ENCODE data around the gene MTCH1.
"Not testable (repeated sequence)": the region's sequence is repeated elsewhere in the genome, so short reads cannot be mapped to it uniquely, and the experiment has no call there.

Gene MTCH1

DNA sequence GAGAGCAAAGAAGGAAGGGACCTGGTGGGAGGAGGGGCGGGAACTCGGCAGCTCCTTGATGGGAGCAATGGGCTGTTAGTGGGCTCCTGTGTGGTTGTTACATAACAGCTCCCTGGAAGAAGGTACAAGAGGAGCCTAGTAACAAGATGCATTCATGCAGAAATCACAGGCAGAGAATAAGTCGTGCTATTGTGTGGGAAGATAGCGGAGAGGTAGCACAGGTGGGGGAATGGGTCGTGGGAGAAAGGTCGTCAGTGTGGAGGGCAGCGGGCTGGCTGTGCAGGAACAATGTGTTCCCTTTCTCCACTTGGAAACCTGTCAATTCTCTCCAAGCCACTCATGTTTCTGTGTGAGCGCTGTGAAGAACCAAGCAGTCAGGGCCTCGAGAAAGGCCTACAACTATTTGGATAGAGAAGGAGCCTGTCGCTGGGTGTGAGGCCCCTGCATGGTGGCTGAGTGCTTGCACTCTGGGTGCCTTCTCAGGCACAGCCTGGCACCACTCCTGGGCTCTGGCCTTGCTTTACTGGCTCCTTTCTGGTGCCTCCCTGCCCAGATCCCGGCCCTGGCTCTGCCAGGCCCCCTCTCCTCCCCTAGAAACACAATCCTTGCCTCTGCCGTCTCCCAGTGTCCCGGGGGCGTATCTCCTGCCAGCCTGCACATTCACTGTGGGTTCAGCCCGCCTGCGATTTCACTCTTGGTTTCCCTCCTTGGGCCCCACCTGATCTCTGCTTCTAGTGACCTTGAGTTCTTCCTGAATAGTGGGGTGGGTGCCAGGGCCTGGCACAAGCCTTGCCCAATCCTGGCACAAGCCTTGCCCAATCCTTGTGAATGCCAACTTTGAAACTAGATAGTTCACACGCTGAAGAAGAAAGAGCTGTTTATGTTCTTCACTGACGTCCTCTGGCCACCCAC, 12.1 kb upstream of the MTCH1 start:
- DNase-seq (ENCODE audit: extremely low read depth in 1 of 2, low read depth in 1 of 2), result no peak

GRCh38 chr6:36990401-36990800, 4.4 kb upstream of the MTCH1 start:
- DNase-seq (ENCODE audit: extremely low read depth in 1 of 2, low read depth in 1 of 2), result not testable (repeated sequence)

- no peak for DNase-seq (ENCODE audit: extremely low read depth in 1 of 2, low read depth in 1 of 2)
Observed at GRCh38 chr6:36989264-36989663, 3.3 kb upstream of the MTCH1 start.

- DNase-seq (ENCODE audit: extremely low read depth in 1 of 2, low read depth in 1 of 2), result no peak
Observed at GRCh38 chr6:36986704-36987047, 680 bp upstream of the MTCH1 start.

DNA sequence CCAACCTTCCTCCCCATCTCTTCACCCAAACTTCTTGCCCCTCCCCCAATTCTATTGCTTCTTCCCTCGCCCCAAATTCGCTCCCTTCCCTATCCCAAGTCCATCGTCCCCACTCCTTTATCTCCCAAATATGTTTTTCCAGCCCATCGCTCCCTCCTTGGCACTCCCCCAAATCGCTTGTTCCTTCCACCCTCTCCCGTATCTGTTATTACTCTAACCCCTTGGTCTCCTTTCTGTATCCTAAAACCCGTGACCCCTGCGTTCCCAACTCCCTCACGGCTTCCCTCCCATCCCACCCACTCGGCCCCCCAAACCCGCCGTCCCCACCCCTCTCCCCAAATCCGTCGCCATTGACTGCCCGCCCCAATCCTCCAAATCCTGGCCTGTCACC, 584 bp downstream of the MTCH1 start:
- DNase-seq (ENCODE audit: extremely low read depth in 1 of 2, low read depth in 1 of 2), result no peak

DNA sequence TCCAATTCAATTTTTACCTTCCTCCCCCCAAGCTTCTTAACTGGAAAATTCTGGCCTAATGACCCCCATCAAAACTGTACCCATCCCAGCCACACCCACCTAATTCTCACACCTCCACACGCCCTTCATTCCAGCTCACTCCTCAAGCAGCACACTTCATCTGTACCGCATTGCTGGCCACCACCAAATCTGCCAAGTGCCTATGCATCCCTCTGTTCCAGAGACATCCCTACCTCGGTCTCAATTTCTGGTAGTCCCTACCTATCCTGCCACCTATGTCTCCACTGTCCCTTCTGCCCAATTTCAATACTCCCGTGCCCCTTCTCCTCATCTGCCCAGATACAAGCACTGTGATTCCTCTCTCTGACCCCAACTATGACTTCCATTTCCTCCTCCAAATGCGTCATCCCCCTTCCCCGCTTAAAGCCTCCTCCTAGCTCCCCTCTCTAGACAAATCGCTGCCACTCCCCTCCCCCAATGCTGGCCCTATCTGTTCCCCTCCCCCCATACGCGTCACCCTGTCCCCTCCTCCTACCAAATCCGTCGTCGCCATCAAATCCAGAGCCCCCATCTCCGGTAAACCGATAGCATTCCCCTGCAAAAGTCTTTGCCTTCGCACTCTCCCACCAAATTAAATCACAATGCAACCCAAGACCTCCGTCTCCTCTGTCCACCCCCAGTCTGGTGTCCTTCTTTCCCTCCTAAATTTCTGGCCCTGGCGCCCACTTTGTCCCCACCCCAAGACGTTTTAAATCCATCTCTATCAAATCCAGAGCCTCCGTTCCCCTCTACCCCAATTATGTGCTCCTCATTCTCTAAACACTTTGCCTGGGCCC, 1.2 kb downstream of the MTCH1 start:
- peak; percentile 24 to 48 for DNase-seq (ENCODE audit: extremely low read depth in 1 of 2, low read depth in 1 of 2)

- no peak for DNase-seq (ENCODE audit: extremely low read depth in 1 of 2, low read depth in 1 of 2)
Observed at GRCh38 chr6:36983538-36983937, 2.5 kb downstream of the MTCH1 start.

GRCh38 chr6:36980876-36981619, 4.9 kb downstream of the MTCH1 start:
- no peak for DNase-seq (ENCODE audit: extremely low read depth in 1 of 2, low read depth in 1 of 2)

- no peak for DNase-seq (ENCODE audit: extremely low read depth in 1 of 2, low read depth in 1 of 2)
Observed at GRCh38 chr6:36980129-36980528, 5.9 kb downstream of the MTCH1 start.

DNA sequence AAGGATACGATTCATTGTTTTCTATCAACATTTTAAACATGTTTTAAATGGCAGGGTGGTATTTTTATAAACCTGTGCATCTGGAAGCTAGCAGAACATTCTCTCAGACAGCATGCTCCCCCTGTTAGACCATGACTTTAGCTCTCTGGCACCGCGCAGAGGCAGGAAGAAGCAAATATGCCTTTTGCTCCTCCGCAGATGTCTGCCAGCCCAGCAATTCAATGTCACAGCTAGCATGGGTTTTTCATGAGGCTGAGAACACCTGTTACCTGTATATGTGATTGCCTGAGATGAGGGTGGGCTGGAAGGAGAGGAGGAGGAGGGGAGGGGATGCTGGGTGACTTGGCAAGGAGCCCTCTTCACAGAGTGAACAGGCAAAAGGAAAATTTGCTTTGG, 6.7 kb downstream of the MTCH1 start:
- no peak for DNase-seq (ENCODE audit: extremely low read depth in 1 of 2, low read depth in 1 of 2)

- DNase-seq (ENCODE audit: extremely low read depth in 1 of 2, low read depth in 1 of 2), result no peak
Observed at GRCh38 chr6:36978421-36979346, 7.3 kb downstream of the MTCH1 start.

DNA sequence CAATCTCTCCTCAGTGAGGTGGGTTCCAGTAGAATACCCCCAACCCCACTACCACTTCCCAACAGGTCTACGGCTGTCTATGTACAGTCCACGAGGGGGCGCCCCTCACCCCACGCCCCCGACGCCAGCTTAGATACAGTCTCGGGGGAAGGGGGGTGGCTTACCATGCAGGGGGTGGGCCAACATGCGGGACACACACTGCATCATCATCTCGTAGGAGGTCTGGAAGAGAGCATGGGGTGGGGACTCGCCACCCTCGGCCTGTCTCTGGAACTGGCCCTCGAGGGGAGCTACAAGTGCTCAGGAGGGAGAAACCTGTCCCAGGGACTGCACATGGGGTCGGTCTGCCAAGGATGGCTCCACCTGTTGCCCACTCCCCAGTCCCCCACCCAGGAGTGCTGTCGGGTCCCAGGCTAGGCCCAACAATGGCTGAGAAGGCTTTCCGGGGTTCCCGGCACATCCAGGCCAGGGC, 8.5 kb downstream of the MTCH1 start:
- no peak for DNase-seq (ENCODE audit: extremely low read depth in 1 of 2, low read depth in 1 of 2)

DNA sequence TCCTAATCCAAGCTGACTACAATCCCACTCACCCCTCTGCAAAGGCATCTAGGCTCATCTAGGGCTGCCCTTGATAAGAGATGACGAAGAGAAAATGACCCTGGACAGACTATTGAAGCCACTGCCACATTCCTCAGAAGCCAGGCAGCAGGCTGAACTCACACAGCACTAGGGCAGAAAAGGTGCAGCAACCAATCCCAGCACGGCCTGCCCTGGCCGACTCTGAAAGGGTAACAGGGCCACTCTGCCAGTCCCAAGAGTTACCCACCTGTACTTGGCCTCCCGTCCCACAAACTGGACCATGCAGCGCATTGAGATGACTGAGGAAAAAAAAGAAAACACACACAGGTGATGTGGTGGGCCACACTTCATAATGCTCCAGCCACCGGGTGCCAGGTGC, 9.1 kb downstream of the MTCH1 start:
- no peak for DNase-seq (ENCODE audit: extremely low read depth in 1 of 2, low read depth in 1 of 2)

GRCh38 chr6:36976509-36976908, 9.5 kb downstream of the MTCH1 start:
- no peak for DNase-seq (ENCODE audit: extremely low read depth in 1 of 2, low read depth in 1 of 2)

DNA sequence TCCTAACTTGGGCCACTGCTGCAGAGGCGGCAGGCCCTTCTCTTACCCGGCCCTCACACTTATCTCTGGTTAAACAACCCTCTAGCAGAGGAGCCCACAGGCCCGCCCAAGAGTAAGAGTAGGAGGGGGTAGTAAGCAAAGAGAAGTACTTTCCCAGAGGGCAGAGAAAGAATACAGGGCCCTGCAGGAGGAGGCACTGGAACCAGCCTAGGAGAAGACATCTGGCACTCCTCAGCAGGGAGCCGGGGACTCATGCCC, 10.1 kb downstream of the MTCH1 start:
- DNase-seq (ENCODE audit: extremely low read depth in 1 of 2, low read depth in 1 of 2), result no peak

GRCh38 chr6:36975231-36976006, 10.6 kb downstream of the MTCH1 start:
- DNase-seq (ENCODE audit: extremely low read depth in 1 of 2, low read depth in 1 of 2), result no peak

DNA sequence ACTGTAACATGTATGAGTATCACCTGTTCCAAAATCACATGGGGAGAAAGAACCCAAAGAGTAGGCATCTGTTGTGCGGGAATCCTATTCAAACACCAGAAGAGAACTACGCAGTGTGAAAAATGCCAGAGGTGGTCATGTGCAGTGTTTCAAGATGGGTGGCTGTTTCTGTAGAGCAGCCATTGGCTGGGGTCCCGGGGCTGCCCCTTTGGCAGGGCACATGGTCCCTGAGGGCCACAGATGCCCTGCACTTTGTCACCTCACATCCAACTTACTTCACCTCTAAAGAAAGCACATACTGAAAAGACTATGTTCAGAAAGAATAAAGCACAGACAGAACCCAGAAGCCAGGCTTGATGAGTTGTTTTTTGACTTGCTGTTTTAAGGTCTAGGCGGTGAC, 12.3 kb downstream of the MTCH1 start:
- DNase-seq (ENCODE audit: extremely low read depth in 1 of 2, low read depth in 1 of 2), result no peak

GRCh38 chr6:36973190-36973589, 12.8 kb downstream of the MTCH1 start:
- DNase-seq (ENCODE audit: extremely low read depth in 1 of 2, low read depth in 1 of 2), result no peak

- DNase-seq (ENCODE audit: extremely low read depth in 1 of 2, low read depth in 1 of 2), result no peak
Observed at GRCh38 chr6:36971921-36972673, 13.9 kb downstream of the MTCH1 start.
